Muscle of leg (tissue), 11 donors: ENCODE data around the gene COL5A1. TPM values are rescaled to one million over a fixed set of nuclear protein-coding genes. Genes with fewer than 3 reads are reported as not detected.

Source experiments
- DNase-seq: peaks from one replicate; pipeline ENCODE4 v3.0.0; 2013
- H3K27ac ChIP-seq: one replicate; pipeline ENCODE4 v1.5.1; 2013; ENCODE audit warnings: mild to moderate bottlenecking, low read length, control low read depth
- H3K27me3 ChIP-seq: one replicate; pipeline ENCODE4 v1.6.1; 2013; ENCODE audit warnings: low read length; ENCODE audit not compliant: control insufficient read depth, insufficient read depth
- H3K36me3 ChIP-seq: one replicate; pipeline ENCODE4 v1.6.1; 2013; ENCODE audit warnings: low read length; ENCODE audit not compliant: control insufficient read depth, insufficient read depth
- H3K4me1 ChIP-seq: one replicate; pipeline ENCODE4 v1.6.1; 2013; ENCODE audit warnings: low read length; ENCODE audit not compliant: control insufficient read depth, insufficient read depth
- H3K4me3 ChIP-seq: one replicate; pipeline ENCODE4 v1.5.1; 2013; ENCODE audit warnings: low read length, control low read depth
- H3K9me3 ChIP-seq: replicated peaks from 2 replicates; pipeline ENCODE4 v1.6.1; 2013; ENCODE audit warnings: low read depth, low read length; ENCODE audit not compliant: control insufficient read depth
- WGBS: methylation state at CpG from one replicate; pipeline ENCODE4 v1.1.5; 2013; ENCODE audit warnings: missing lambda C conversion rate; ENCODE audit not compliant: insufficient coverage; 5-methylcytosine and 5-hydroxymethylcytosine counted together
- polyA plus RNA-seq, 8 donors: library from polyadenylated mRNA; unstranded; fragments of 120-200 nt; gene quantifications; one replicate each; pipeline versions ENCODE4 v1.2.1 to v1.2.3, GENCODE V29; 2013; ENCODE audit warnings: inconsistent platforms in 1 of 8, low replicate concordance in 1 of 8; ENCODE audit not compliant: insufficient read length in 8 of 8, insufficient read depth in 1 of 8
- total RNA-seq: library from RNA; stranded (reverse); fragments of 120-200 nt; gene quantifications from one replicate; pipeline ENCODE4 v1.2.4, GENCODE V29; 2013

Gene COL5A1
- total and polyA plus RNA-seq, 9 donors = 293 to 921 (median 564) TPM

DNA sequence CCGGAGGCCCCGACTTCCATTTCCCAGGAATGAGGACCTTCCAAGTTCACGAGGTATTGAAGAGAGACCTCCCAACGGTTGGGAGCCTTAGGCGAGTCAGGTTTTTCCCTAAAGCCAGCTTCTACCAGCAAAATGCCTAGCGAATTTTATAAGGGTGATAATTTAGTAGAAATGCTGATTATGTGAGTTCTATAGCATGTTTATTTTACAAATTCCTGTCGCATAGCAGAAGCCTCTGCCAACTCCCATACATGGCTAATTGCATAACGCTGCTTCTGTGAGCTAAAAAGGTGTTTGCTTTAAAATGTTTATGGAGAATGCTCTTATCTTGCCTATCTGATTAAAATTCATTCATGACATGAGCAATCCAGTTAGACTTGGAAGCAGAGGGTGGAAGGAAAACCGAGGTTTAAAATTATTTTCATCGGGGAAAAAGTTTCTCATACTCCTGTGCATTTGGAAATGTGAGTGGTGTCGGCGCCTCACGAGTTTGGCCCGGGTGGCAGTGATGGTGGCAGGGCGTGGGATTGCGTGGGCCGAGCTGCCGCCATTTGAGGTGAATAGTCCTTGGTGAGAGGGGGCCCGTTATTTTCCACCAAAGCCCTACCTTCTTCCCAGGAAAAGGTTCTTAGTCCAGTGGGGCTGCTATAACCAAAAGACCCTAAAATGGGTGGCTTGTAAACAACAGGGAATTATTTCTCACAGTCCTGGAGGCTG is 134.6 kb downstream of the COL5A1 start:
- peaks cover 96% of the 10 kb centered on the region for H3K36me3 ChIP-seq

DNA sequence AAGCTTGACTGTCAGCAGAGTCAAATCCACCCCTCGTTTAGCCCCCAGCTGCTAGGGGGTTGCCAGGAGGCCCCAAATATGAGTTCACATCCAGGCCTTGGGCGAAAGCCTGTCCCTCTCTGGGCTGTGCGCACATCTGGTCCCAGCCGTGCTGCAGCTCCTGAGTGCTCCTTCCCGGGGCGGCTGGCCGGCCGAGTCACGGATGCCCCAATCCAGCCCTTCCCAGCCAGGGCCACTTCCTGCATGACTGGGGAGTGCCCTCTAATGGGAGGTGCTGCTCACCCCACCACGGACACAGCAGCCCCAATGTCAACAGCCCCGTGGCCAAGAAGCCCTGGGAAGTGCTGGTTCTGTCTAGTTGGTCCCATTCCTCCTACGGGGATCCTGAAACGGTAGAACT is 135.6 kb downstream of the COL5A1 start:
- Histone ChIP-seq H3K27ac (no peak overlapping the region), H3K9me3 (no peaks in the 10 kb centered on the region), H3K36me3 (peaks cover 95% of the 10 kb centered on the region), H3K4me1 (peaks cover 50% of the 10 kb centered on the region), H3K27me3 (no peaks in the 10 kb centered on the region), H3K4me3 (no peak overlapping the region)
- no peak for DNase-seq
- WGBS = 51% methylated on average over 8 of the region's 13 CpGs

More for the DNA sequence above, 134.6 kb downstream of the COL5A1 start:
- no peak overlapping the region for H3K4me3 ChIP-seq
- H3K27ac ChIP-seq = no peak overlapping the region
- H3K4me1 ChIP-seq = peaks cover 50% of the 10 kb centered on the region
- WGBS = 67% methylated on average over 3 of the region's 19 CpGs
- no peak for DNase-seq
- H3K27me3 ChIP-seq = no peaks in the 10 kb centered on the region
- H3K9me3 ChIP-seq = no peaks in the 10 kb centered on the region

GRCh38 chr9:134778156-134778555 is 136.6 kb downstream of the COL5A1 start:
- peaks cover 52% of the 10 kb centered on the region for H3K4me1 ChIP-seq
- H3K27ac ChIP-seq = no peak overlapping the region
- no peaks in the 10 kb centered on the region for H3K9me3 ChIP-seq
- H3K36me3 ChIP-seq = peaks cover 94% of the 10 kb centered on the region
- WGBS = 73% methylated on average over 13 of the region's 13 CpGs
- no peak overlapping the region for H3K4me3 ChIP-seq
- peak; percentile 59 for DNase-seq
- H3K27me3 ChIP-seq = no peaks in the 10 kb centered on the region

- DNase-seq = peak; percentile 82
- peaks cover 94% of the 10 kb centered on the region for H3K36me3 ChIP-seq
- no peaks in the 10 kb centered on the region for H3K27me3 ChIP-seq
- no peaks in the 10 kb centered on the region for H3K9me3 ChIP-seq
- no peak overlapping the region for H3K4me3 ChIP-seq
- peaks cover 53% of the 10 kb centered on the region for H3K4me1 ChIP-seq
- WGBS = 38% methylated on average over 10 of the region's 17 CpGs
- H3K27ac ChIP-seq = no peak overlapping the region
Observed at GRCh38 chr9:134778841-134779411, 137.3 kb downstream of the COL5A1 start.

GRCh38 chr9:134779640-134780039 is 138.0 kb downstream of the COL5A1 start:
- DNase-seq = no peak
- H3K9me3 ChIP-seq = no peaks in the 10 kb centered on the region
- no peaks in the 10 kb centered on the region for H3K27me3 ChIP-seq
- H3K4me1 ChIP-seq = peaks cover 53% of the 10 kb centered on the region
- H3K36me3 ChIP-seq = peaks cover 93% of the 10 kb centered on the region
- no peak overlapping the region for H3K4me3 ChIP-seq
- WGBS = 84% methylated on average over 7 of the region's 8 CpGs
- H3K27ac ChIP-seq = no peak overlapping the region

DNA sequence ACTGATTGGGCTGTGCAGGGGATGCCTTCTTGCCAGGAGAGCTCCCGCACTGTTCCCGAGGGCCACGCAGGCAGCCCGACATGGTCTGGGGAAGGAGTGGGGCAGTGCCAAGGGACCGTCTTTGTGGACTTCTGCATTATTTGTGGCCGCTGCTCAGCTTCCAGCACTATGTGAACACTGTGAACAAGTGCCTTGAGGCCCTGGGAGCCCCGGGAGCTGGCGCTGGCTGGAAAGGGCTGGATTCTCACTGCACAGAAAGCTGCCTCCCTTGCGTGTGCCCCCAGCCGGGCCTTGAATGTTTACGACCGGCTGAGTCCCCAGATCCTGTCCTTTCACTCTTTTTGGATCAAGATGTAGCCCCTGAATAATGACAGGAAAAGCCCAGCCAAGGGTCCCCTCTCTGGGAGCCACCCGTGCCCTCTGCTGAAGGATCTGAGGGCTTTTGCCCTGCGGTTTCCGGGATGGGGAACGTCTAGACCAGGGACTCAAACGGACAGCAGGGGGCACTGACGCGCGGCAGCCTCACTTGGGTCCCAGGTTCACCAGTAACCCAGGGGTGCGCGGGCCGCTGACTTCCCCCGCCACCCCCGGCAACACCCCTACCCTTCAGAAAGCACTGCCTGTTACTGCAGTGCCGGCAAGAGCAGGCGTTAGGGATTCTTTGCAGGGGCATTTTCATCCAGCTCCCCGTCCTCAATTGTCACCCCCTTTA is 140.1 kb downstream of the COL5A1 start:
- Histone ChIP-seq H3K27ac (no peak overlapping the region), H3K27me3 (no peaks in the 10 kb centered on the region), H3K4me1 (peaks cover 49% of the 10 kb centered on the region), H3K4me3 (no peak overlapping the region), H3K36me3 (peaks cover 89% of the 10 kb centered on the region), H3K9me3 (no peaks in the 10 kb centered on the region)
- 62% methylated on average over 24 of the region's 28 CpGs for WGBS
- DNase-seq = no peak

DNA sequence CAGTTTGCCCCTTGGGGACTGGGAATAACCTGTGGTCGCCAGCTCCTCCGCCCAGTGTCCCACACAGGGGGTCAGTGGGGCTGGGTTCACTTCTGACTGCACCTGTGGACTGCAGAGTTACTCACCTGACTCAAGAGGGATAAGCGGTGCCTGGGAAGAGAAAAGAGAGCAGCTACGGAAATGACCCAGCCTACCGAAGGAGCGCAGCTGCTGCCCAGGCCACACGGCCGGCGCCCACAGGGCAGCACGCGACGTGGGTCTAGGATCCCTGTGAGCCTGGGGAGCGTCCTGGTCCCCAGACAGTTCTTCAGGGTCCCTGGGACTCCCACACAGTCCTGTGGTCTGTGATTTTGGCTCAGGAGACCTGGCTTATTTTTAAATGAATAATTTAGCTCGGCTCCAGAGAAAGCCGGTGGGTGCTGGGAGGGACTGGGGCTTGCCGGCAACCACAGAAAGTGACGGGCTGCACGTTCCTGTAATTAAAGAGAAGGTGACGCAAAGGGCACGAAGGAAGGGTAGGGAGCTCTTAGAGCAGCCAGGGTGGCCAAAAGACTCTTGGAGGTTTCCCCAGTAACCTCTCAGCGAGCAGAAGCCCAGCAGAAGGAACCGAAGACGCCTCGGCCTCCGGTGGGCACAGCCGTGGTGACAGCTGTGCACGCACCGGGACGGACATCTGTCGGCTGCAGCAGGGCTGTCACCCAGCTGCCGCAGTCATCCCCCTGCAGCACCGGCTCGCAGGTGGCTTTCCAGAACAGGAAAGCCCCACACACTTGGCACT is 141.5 kb downstream of the COL5A1 start:
- WGBS = 65% methylated on average over 30 of the region's 33 CpGs
- H3K36me3 ChIP-seq = peaks cover 87% of the 10 kb centered on the region
- DNase-seq = no peak

DNA sequence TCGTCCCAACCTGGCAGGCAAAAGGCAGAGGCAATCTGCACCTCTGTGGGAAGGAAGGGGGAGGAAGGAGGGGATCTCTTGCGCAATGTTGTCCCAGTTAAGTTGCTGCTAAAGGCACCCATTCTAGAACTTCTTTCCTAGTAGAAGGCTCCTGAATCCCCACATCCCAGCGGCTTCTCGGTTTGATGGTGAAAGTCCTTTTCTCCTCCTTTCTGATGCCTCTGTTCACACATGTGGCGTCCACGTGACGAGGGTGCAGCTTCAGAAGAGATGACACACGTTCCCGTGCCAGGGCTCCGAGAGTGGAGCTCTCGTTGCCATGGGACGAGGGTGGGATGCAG is 142.1 kb downstream of the COL5A1 start:
- 43% methylated on average over 6 of the region's 12 CpGs for WGBS
- Histone ChIP-seq H3K27ac (peak overlapping the region; percentile 20), H3K4me3 (no peak overlapping the region), H3K36me3 (peaks cover 81% of the 10 kb centered on the region), H3K9me3 (no peaks in the 10 kb centered on the region), H3K4me1 (peaks cover 40% of the 10 kb centered on the region), H3K27me3 (no peaks in the 10 kb centered on the region)
- peak; percentile 54 for DNase-seq

More for the DNA sequence above, 141.5 kb downstream of the COL5A1 start:
- Histone ChIP-seq H3K27ac (no peak overlapping the region), H3K9me3 (no peaks in the 10 kb centered on the region), H3K4me1 (peaks cover 45% of the 10 kb centered on the region), H3K4me3 (no peak overlapping the region), H3K27me3 (no peaks in the 10 kb centered on the region)

- 57% methylated on average over 12 of the region's 23 CpGs for WGBS
- peaks cover 30% of the 10 kb centered on the region for H3K4me1 ChIP-seq
- H3K36me3 ChIP-seq = peaks cover 80% of the 10 kb centered on the region
- no peaks in the 10 kb centered on the region for H3K27me3 ChIP-seq
- H3K4me3 ChIP-seq = no peak overlapping the region
- DNase-seq = no peak
- peak overlapping the region; percentile 65 for H3K27ac ChIP-seq
- H3K9me3 ChIP-seq = no peaks in the 10 kb centered on the region
Observed at GRCh38 chr9:134784577-134785305, 143.1 kb downstream of the COL5A1 start.
